ENCODE results near the gene LGALS8.
"Not testable (repeated sequence)": the region's sequence is repeated elsewhere in the genome, so short reads cannot be mapped to it uniquely, and the experiment has no call there.

LGALS8 gene

DNA sequence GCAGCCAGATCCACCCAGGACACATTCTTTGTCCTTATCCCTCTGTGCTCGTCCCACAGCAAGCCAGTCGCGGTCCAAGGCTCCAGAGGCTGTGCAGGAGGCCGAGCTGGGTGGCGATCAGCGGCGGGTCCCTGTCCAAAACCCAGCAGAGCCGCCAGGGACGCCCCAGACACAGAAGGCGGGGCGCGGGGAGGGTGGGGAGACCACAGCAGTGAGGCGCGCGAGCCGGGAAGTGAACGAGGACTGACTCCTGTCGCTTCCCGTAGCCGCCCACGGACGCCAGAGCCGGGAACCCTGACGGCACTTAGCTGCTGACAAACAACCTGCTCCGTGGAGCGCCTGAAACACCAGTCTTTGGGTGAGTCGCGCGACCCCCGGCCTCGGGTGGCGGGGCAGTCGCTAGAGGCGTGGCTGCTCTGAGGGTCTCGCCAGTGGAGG lies at the start of gene LGALS8:
LGALS8 (plus strand) TSS at position 279 of the 438 bp plus-strand sequence. CDS start 2,089 bp downstream, outside the sequence.
- DNase-seq = peak in 1 of 2 experiments; percentile 41

DNA sequence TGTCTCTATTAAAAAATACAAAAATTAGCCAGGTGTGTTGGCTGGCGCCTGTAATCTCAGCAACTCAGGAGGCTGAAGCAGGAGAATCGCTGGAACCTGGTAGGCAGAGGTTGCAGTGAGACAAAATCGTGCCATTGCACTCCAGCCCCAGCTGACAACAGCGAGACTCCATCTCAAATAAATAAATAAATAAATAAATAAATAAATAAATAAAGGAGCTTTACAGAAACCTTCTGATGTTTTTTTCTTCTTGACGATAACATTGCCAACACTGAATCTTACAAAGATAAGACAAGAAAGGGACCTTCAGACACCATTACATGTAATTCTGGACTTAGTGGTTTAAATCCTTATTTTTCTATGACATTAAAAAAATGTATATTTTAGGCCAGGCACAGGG lies 47.8 kb upstream of the LGALS8 start:
- DNase-seq = no peak

DNA sequence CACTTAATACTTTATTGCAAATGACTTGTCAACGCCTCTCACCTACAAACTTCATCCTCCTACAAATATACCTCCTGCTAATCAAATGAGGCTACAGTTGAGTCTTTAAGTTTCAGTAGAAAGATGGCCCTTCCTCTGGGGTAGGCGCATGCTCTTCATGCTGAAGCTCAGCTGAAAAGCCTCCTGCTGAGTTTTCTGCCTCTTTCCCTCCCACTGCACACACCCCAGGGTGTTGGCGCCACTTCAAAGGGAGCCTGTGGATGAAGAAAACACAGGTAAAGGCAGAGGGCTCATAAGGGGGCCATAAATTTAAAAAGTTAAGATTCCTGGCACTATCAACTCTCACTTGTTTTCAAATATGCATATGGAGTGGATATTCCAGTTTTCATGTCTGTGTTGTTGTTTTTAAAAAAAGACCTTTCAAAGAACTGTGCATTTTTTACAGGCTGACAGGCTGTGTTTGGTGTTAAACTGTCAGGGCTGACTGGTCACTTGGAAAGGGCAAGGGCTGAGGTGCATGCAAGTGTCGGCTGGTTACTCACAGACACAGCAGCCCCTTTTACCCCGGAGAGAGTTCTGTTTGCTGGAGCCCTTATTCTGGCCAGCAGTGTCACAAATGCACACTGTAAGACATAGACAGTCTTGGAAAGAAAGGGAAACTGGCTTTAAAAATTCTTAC lies 42.9 kb upstream of the LGALS8 start:
- DNase-seq = no peak

DNA sequence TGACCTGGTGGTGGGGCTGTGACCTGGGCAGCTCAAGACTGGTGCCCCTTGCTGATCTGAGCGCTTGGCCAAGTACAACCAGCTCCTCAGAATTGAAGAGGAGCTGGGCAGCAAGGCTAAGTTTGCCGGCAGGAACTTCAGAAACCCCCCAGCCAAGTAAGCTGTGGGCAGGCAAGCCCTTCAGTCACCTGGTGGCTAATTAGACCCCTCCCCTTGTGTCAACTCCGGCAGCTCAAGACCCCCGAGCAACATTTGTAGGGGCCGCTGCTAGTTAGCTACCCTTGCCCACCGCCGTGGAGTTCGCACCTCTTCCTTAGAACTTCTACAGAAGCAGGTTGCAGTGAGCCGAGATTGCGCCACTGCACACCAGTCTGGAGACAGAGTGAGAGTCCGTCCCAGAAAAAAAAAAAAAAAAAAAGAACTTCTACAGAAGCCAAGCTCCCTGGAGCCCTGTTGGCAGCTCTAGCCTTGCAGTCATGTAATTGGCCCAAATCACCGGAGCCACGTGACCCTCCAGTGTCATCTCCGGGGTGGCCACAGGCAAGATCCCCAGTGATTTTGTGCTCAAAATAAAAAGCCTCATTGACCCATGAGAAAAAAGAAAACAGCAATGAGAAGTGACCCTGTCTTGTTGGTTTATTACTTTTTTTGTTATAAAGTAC lies 39.3 kb upstream of the LGALS8 start:
- no peak for DNase-seq

DNA sequence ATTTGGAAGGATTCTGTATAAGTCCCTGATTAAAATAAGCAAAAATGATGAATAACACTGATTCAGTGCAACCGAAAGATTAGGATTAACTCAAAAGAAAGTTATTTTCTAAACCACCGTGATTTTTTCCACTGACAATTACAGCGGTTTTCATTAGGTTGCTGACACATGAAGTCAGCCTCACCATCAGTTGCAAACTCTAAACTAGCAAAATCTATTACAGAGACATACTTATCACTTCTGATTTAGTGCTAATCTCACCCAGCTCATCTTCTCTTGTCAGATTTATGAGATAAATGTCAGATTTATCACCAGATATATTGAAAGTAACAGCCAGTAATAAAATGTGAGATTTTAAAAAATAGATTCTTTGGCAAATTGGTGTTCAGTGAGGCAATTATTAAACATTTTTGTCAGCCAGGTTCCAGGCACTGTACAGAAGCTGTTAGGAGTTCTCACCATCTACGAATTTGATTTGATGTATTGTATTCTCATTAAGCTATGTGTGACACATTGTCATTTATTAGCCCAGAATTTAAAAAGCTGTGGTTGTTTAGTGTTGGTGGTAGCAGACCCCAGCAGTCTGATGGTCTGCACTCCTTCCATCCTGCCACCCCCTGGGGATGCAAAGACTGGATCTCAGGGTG lies 37.3 kb upstream of the LGALS8 start:
- DNase-seq = no peak

DNA sequence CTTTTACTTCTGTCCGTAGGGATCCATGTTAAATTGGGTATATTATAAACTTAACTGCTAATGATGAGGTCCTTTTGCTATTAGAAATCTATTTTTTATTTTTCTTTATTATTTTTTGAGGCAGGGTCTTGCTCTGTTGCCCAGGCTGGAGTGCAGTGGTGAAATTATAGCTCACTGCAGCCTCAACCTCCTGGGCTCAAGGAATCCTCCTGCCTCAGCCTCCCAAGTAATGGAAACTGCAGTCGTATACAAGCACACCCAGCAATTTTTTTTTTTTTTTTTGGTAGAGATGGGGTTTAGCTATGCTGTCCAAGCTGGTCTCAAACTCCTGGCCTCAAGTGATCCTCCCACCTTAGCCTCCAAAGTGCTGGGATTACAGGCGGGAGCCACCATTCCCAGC lies 34.6 kb upstream of the LGALS8 start:
- DNase-seq = not testable (repeated sequence)

DNA sequence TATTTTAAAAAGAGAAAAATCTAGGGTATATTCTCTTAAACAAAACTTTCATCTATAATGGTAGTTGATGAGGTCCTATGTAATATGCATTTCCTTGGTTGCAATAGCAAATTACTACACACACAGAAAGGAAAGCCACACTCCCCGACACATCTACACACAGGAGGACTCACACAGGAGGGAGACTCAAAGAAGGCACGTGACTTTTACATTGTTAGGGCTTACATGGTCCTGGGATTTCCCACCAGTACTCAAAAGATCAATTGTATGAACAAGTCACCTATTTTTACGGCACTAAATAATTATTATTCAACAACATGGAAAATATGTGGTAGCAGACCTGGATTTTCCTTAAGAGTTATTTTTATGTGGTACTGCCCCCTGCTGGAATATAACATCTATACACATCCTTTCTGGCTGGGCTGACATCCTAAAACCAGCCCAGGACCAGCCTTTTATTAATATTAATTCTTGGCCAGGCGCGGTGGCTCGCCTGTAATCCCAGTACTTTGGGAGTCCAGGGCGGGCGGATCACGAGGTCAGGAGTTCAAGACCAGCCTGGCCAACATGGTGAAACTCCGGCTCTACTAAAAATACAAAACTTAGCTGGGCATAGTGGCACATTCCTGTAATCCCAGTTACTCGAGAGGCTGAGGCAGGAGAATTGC lies 33.9 kb upstream of the LGALS8 start:
- no peak for DNase-seq

DNA sequence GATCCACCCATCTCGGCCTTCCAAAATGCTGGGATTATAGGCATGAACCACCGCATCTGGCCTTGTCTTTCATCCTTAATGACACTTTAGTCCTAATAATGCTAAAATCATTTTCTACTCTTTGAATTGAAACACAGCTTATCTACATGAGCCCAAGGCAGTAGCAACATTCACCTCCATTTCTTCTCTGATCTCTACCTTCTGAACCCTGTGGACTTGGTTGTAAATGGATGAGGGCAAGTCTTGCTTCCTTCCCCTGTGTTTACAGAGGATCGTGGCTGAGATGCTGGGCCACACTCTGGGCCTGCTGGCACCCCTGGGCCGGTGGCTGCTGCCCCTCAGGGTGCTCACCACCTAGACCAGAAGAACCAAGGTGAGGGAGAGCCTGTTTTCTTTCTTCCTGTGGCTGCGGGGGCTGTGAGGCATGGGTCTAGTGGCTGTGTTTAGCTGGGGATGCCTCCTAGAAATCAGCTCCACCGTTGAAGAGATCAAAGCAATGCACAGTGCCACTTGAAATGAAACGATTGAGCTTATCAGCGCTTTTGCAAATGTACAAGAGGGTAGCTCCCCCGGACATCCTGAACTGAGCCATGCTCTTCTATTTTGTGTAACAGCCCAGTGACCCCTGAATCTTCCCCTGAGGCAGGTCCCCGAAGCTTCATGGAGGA lies 32.2 kb upstream of the LGALS8 start:
- DNase-seq = no peak

DNA sequence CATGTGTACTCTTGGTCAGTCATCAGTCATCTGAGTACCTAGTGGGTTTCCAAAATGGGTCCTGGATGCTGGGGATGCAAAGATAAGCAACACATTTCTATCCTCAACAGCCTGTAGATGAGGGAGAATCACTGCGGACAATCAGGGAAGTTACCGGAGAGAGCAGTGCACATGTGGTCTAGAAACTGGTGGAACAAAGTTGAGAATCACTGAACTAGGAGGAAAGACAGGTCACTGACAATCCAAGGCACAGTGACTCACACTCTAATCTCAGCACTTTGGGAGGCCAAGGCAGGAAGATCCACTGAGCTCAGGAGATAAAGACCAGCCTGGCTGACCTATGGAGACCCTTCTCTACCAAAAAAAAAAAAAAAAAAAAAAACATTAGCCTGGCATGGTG lies 31.4 kb upstream of the LGALS8 start:
- DNase-seq = no peak

DNA sequence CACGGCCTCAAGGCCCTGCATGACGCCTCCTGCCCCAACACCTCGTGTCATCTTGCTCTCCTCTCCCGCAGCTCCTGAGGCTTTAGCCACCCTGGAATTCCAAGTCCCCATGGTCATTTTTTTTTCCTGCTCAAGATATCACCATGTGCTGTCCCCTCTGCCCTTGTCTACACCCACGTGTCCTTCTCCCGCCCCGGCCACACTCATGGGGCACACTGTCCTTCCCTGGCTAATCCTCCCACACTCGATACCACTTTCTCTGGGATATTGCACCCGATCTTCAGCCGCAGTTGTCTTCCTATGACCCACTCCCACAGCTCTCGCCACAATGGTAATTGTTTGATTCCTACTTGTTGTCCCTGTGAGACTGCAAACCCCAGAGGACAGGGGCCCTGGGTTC lies 29.7 kb upstream of the LGALS8 start:
- DNase-seq = no peak

DNA sequence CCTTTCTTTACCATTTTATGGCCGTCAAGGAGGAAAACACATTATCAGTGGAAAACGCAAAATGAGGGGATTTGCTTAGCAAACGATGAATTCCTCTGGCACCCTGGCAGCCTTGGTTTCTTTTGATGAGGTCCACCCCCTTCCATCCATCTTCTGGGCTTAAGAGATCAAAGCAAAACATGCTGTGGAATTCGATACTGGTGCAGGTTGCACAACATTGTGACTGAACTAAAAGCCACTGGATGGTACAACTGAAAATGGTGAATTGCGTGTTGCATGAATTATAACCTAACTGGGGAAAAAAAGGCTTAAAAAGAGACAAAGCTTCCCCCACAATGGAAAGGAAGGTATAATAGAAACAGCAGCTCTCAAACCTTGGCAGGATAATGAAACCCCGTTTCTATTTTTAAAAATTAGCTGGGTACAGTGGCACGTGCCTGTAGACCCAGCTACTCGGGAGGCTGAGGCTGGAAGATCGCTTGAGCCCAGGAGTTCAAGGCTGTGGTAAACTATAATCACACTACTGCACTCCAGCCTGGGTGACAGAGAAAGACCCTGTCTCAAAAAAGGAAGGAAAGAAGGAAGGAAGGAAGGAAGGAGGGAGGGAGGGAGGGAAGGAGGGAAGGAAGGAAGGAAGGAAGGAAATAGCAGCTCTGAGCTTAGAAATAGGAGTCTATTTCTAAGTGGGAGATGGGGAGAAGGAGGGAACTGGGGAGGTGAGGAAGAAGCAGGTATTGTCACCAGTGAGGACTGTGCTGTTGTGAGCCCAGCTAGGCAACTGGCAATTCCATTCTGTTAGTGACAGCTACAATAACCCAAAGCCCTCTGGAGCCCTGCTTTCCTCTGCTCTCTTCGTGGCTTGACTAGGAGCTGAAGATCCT lies 29.0 kb upstream of the LGALS8 start:
- no peak for DNase-seq

DNA sequence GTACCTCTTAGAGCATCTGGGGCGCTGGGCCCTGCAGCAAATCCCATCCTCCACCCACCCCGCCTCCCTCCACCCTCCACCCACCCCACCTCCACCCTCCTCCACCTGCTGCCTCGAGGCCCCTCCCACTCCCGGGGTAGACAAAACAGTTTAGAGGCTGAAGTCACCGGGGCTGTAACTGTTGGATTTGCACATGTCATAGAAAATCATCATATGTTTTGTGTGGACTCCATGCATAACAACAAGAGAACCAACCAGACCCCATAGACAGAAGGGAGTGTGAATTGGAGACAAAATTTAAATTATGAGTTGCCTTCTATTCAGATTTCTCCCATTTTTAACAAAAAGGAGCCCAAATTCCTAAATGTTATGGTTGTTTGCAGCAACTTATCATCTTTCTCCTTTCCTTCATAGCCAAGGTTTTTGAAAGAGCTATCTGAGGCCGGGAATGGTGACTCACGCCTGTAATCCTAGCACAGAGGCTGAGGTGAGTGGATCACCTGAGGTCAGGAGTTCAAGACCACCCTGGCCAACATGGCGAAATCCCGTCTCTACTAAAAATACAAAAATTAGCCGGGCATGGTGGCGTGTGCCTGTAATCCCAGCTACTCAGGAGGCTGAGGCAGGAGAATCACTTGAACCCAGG lies 28.2 kb upstream of the LGALS8 start:
- no peak for DNase-seq

DNA sequence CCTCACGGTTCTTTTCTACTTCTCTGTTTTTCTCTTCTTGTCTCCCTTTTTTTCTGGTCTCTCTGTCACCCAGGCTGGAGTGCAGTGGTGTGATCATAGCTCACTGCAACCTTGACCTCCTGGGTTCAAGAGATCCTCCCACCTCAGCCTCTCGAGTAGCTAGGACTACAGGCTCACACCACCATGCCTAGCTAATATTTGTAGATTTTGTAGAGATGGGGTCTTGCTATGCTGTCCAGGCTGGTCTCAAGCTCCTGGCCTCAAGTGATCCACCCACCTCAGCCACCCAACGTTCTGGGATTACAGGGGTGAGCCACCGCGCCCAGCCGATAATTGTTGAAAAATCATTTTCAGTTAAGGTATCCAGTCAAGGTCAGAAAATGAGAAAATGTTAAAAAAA lies 25.9 kb upstream of the LGALS8 start:
- DNase-seq = no peak

DNA sequence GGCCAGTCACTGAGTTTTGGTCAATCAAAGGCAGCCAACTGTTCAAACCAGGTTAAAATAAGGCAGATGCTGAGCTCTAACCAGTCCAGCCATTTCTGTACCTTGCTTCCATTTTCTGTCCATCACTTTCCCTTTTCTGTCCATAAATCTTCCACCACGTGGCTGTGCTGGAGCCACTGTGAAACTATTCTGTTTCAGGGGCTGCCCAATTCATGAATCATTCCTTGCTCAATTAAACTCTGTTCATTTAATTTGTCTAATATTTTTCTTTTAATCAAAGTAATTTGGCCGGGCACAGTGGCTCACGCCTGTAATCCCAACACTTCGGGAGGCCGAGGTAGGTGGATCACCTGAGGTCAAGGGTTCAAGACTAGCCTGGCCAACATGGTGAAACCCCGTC lies 22.7 kb upstream of the LGALS8 start:
- no peak for DNase-seq

DNA sequence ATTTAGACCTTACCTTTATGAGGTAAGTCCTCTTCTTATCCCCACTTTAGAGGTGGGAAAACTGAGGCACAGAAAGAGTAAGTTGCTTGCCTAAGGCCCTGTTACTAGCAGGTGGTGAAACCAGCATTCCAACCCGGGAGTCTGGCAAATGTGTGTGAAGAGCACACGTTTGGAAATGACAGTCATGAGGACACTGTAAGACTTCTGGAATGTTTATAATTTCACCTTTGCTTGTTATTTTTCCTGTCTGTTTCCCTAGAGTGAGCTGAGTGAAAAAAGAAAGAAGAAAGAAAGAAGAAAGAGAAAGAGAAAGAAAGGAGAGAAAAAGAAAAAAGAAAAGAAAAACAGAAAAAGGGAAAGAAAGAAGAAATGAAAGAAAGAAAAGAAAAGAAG lies 21.2 kb upstream of the LGALS8 start:
- DNase-seq = no peak

DNA sequence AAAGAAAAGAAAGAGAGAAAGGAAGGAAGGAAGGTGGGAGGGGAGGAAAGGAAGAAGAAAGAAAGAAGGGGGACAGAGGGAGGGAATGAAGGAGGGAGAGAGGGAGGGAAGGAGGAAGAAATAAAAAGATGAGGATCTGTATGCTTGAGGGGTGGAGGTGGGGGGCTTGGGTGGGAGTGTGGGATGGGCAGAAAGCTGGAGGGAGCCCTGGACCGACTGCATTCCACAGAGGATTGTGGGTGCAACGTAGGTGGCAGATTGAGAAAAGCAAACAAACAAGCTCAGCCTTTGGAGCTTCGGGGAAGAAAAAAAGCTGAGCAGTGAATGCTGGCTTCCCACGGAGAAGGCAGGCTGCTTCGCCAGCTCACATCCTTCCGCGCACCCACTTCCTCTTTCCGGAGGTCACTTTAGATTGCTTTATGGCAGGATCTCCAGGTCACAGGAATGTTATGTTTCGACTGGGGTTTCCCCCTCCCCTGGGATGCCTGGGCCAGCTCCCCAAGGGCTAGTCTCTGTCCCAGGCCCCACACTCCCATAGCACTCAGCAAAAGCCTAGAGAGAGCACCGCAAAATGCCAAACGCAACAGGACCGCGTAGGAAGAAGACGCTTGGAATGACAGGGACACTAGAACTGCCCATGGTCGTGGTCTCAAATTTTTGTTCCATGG lies 20.7 kb upstream of the LGALS8 start:
- no peak for DNase-seq

DNA sequence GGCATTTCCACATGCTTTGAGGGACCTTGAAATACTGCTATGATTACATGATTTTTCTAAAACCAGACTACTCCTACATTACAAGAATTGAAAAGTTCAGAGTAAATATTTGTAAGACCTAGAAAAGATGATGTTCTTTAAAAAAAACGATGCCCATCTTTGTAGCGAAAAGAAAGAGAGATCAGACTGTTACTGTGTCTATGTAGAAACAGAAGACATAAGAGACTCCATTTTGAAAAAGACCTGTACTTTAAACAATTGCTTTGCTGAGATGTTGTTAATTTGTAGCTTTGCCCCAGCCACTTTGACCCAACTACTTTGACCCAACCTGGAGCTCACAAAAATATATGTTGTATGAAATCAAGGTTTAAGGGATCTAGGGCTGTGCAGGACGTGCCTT lies 19.4 kb upstream of the LGALS8 start:
- DNase-seq = not testable (repeated sequence)

DNA sequence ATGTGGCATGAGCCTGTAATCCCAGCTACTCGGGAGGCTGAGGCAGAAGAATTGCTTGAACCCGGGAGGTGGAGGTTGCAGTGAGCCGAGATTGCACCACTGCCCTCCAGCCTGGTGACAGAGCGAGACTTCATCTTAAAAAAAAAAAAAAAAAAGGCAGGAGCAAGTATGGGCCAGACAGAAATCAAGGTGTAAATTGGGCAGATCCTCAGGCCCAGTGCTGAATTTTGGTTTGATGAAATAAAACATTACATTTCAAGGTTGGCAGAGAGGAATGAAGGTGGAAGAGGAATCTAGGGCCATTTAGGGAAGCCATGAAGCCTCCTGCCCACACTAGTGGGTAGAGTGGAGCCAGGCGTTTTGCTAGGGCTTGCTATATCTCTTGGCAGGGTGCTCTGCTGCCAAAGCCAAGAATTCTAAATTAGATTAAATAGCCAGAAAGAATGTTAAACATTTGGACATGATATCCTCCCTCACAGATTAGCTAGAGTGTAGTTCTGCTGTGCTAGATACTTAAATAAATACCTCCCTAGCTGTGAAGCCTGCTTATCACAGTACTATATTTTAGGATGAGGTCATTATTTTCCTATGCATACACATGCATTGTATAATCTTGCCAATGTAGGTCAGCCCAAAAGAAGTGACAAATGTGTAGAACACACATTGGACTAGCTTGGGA lies 16.6 kb upstream of the LGALS8 start:
- no peak for DNase-seq

DNA sequence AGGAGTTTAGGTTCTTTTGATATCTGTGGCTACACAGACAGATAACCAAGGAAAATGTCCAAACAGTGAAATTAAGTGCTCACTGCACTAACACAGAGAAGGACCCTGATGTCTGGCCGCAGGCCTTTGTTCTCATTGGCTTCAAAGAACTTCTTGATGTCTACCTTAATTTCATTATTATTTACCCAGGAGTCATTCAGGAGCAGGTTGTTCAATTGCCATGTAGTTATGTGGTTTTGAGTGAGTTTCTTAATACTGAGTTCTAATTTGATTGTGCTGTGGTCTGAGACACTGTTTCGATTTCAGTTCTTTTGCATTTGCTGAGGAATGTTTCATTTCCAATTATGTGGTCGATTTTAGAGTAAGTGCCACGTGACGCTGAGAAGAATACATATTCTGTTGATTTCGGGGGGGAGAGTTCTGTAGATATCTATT lies 15.2 kb upstream of the LGALS8 start:
- DNase-seq = no peak

DNA sequence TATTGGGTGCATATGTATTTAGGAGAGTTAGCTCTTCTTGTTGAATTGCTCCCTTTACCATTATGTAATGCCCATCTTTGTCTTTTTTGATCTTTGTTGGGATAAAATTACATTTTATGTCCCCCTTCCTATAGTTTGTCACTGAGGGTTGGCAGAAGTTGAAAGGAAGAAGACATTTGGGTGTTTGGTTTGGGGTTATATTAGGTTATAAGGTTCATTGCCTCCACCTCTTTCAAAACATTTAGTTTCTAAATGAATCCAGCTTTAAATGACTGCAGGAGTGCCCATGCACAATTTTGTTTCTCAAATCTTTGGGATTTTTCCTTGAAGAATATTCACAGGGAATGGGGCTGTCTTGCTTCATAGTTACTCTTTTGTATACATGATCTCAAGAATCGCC lies 14.6 kb upstream of the LGALS8 start:
- DNase-seq = no peak
